Gastrocnemius medialis (tissue), 4 donors: ENCODE data around the gene FBXL16. TPM values are rescaled to one million over a fixed set of nuclear protein-coding genes. Genes with fewer than 3 reads are reported as not detected.

Source experiments
- ATAC-seq, 2 donors: fragments of 150-250 bp; one replicate each; pipeline ENCODE4 v1.9.1; 2016
- DNase-seq, 2 donors: peaks; one replicate each; pipeline ENCODE4 v3.0.0-alpha.2; 2019
- H3K27ac ChIP-seq, 4 donors: fragments of 200-600 bp; sonication (generic); 1 replicate in 1 of 4; 2 replicates in 3 of 4; pipeline ENCODE4 v1.5.1; 2016 to 2018; ENCODE audit warnings: mild to moderate bottlenecking in 2 of 4, moderate library complexity in 1 of 4
- H3K27me3 ChIP-seq, 3 donors: fragments of 200-600 bp; sonication (generic) in 2 of 3; 1 replicate in 1 of 3; 2 replicates in 2 of 3; pipeline versions ENCODE4 v1.5.1 to v1.6.0; 2016 to 2019; ENCODE audit warnings: mild to moderate bottlenecking in 1 of 3, moderate library complexity in 1 of 3
- H3K36me3 ChIP-seq, 2 donors: fragments of 200-600 bp; sonication (generic) in 1 of 2; one replicate each; pipeline ENCODE4 v1.5.1; 2017 to 2018
- H3K4me1 ChIP-seq, 2 donors: fragments of 200-600 bp; sonication (generic) in 1 of 2; one replicate each; pipeline ENCODE4 v1.5.1; 2016 to 2017; ENCODE audit warnings: mild to moderate bottlenecking in 2 of 2
- H3K4me3 ChIP-seq, 4 donors: fragments of 200-600 bp; sonication (generic) in 3 of 4; 1 replicate in 1 of 4; 2 replicates in 3 of 4; pipeline ENCODE4 v1.5.1; 2016 to 2019; ENCODE audit warnings: mild to moderate bottlenecking in 2 of 4
- H3K9me3 ChIP-seq, 3 donors: fragments of 200-600 bp; sonication (generic) in 2 of 3; 1 replicate in 1 of 3; 2 replicates in 2 of 3; pipeline ENCODE4 v1.5.1; 2016 to 2019
- POLR2A ChIP-seq, 2 donors: fragments of 450-650 bp; IDR thresholded peaks; one replicate each; pipeline ENCODE4 v1.6.1; 2017; ENCODE audit warnings: antibody characterized with exemption in 2 of 2, mild to moderate bottlenecking in 2 of 2, moderate library complexity in 2 of 2
- in situ Hi-C, 4 donors: fragments of 200-750 bp; cut with MboI; loops; one replicate each; pipeline versions ENCODE4 v1.15.0 to v1.8.0; 2017; ENCODE audit warnings: low sequenced_read_pairs in 4 of 4
- intact Hi-C: fragments of 100-400 bp; cut with DNase I; formaldehyde crosslinking; loops from one replicate; pipeline ENCODE4 v1.15.1; 2023; ENCODE audit warnings: low total_unique reads
- total RNA-seq, 4 donors: library from RNA; depleted of rRNA; stranded (reverse); fragments of >200 nt; gene quantifications; one replicate each; pipeline versions ENCODE4 v1.1.0 to v1.2.3, GENCODE V29; 2016
- TF ChIP-seq, protein P1 (sequence below), 5 experiments: fragments of 450-650 bp in 3 of 5; fragments of 200-600 bp in 2 of 5; sonication (generic) in 2 of 5; IDR thresholded peaks in 4 of 5; conservative IDR thresholded peaks in 1 of 5; 1 replicate in 4 of 5; 2 replicates in 1 of 5; pipeline ENCODE4 v1.5.1; 2016 to 2019; ENCODE audit warnings: antibody characterized with exemption in 5 of 5, mild to moderate bottlenecking in 3 of 5, moderate library complexity in 3 of 5

Gene FBXL16
- total RNA-seq, 4 donors from 2014 or later = not detected

DNA sequence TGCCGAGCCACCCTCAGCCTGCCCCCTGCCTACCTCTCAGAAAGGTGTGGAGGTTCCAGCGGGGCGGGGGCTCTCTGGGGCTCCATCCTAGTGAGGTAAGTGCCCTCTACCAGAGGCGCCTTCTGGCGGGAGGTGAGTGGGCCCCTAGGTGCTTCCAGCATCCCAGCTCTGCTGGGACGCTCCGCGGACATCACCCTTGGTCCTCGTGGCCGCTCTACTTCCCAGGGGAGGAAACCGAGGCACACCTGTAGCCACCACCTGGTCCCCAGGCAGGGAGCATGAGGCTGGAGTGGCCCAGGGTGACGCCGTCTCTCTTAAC is 62.6 kb downstream of the FBXL16 start:
- H3K27me3 ChIP-seq = no peaks in the 10 kb centered on the region
- H3K36me3 ChIP-seq = no peaks in the 10 kb centered on the region
- peak overlapping the region; percentile 55 to 81 (median 62) for H3K4me3 ChIP-seq
- TF ChIP-seq POLR2A (IDR thresholded peaks at IDR 0.05) = no peak
- TF ChIP-seq, protein P1, sequence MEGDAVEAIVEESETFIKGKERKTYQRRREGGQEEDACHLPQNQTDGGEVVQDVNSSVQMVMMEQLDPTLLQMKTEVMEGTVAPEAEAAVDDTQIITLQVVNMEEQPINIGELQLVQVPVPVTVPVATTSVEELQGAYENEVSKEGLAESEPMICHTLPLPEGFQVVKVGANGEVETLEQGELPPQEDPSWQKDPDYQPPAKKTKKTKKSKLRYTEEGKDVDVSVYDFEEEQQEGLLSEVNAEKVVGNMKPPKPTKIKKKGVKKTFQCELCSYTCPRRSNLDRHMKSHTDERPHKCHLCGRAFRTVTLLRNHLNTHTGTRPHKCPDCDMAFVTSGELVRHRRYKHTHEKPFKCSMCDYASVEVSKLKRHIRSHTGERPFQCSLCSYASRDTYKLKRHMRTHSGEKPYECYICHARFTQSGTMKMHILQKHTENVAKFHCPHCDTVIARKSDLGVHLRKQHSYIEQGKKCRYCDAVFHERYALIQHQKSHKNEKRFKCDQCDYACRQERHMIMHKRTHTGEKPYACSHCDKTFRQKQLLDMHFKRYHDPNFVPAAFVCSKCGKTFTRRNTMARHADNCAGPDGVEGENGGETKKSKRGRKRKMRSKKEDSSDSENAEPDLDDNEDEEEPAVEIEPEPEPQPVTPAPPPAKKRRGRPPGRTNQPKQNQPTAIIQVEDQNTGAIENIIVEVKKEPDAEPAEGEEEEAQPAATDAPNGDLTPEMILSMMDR (IDR thresholded peaks at IDR 0.05 in 4 of 5, conservative IDR thresholded peaks at IDR 0.05 in 1 of 5) = no peak
- ATAC-seq (no peak), DNase-seq (no peak)
- intact Hi-C loops = loop anchor here (10.0 kb wide), 1 partner anchor 408 kb away; the partner anchor contains the start of gene FAM234A
- in situ Hi-C loops = no loop called here
- no peaks in the 10 kb centered on the region for H3K9me3 ChIP-seq
- H3K4me1 ChIP-seq = peaks cover 35 to 57% of the 10 kb centered on the region in 2 donors
- H3K27ac ChIP-seq = peak overlapping the region; percentile 82 to 97 (median 92)

Other genes with a start within 250 kb of the FBXL16 start
- gene CAPN15, start 178.1 kb downstream of the FBXL16 start, total RNA-seq = 10 to 100 TPM; 22.3 to 37.8 (median 27.4) TPM
- not detected for gene PRR35, start 145.4 kb downstream of the FBXL16 start, total RNA-seq
- under 1 TPM; 0.42 to 0.56 (median 0.48) TPM for gene NHLRC4, start 138.8 kb downstream of the FBXL16 start, total RNA-seq
- 10 to 100 TPM; 22.2 to 47.3 (median 38.5) TPM for gene PIGQ, start 135.8 kb downstream of the FBXL16 start, total RNA-seq
- 10 to 100 TPM; 15.6 to 29.3 (median 21.4) TPM for gene RAB40C, start 115.7 kb downstream of the FBXL16 start, total RNA-seq
- gene WFIKKN1, start 74.8 kb downstream of the FBXL16 start, total RNA-seq = 1 to 10 TPM in 3 of 4 donors, under 1 TPM in 1; 0.12 to 3.2 (median 1.3) TPM
- gene METTL26, start 69.5 kb downstream of the FBXL16 start, total RNA-seq = 100 to 1,000 TPM; 114 to 212 (median 141) TPM
- 100 to 1,000 TPM in 3 of 4 donors, 10 to 100 TPM in 1; 59.6 to 155 (median 114) TPM for gene MCRIP2, start 64.0 kb downstream of the FBXL16 start, total RNA-seq
- gene WDR90, start 56.4 kb downstream of the FBXL16 start, total RNA-seq = 1 to 10 TPM; 2.9 to 9.8 (median 6.5) TPM
- gene RHOT2, start 37.7 kb downstream of the FBXL16 start, total RNA-seq = 10 to 100 TPM; 20.9 to 41.6 (median 27.3) TPM
- under 1 TPM in 1 of 4 donors, not detected in 3; 0.31 TPM for gene RHBDL1, start 30.1 kb downstream of the FBXL16 start, total RNA-seq
- 100 to 1,000 TPM; 144 to 229 (median 204) TPM for gene STUB1, start 25.4 kb downstream of the FBXL16 start, total RNA-seq
- 10 to 100 TPM; 22.8 to 81.8 (median 41.0) TPM for gene JMJD8, start 21.5 kb downstream of the FBXL16 start, total RNA-seq
- 10 to 100 TPM; 11.0 to 19.5 (median 16.8) TPM for gene WDR24, start 15.4 kb downstream of the FBXL16 start, total RNA-seq
- 10 to 100 TPM; 24.4 to 42.1 (median 33.3) TPM for gene METRN, start 9.3 kb upstream of the FBXL16 start, total RNA-seq
- gene ANTKMT, start 15.3 kb upstream of the FBXL16 start, total RNA-seq = 10 to 100 TPM; 20.9 to 84.0 (median 38.7) TPM
- gene CCDC78, start 20.6 kb upstream of the FBXL16 start, total RNA-seq = not detected
- gene HAGHL, start 21.3 kb upstream of the FBXL16 start, total RNA-seq = under 1 TPM in 2 of 4 donors, not detected in 2; 0.27 to 0.42 TPM
- gene CIAO3, start 35.2 kb upstream of the FBXL16 start, total RNA-seq = 10 to 100 TPM; 16.1 to 48.5 (median 21.6) TPM
- gene MSLN, start 54.9 kb upstream of the FBXL16 start, total RNA-seq = not detected
- gene RPUSD1, start 82.6 kb upstream of the FBXL16 start, total RNA-seq = 10 to 100 TPM in 2 of 4 donors, 1 to 10 TPM in 2; 7.8 to 23.8 (median 15.2) TPM
- 1 to 10 TPM in 2 of 4 donors, under 1 TPM in 2; 0.44 to 5.8 (median 3.1) TPM for gene CHTF18, start 82.8 kb upstream of the FBXL16 start, total RNA-seq
- not detected for gene GNG13, start 94.9 kb upstream of the FBXL16 start, total RNA-seq